ENCODE data around the gene DCST2.

DNA sequence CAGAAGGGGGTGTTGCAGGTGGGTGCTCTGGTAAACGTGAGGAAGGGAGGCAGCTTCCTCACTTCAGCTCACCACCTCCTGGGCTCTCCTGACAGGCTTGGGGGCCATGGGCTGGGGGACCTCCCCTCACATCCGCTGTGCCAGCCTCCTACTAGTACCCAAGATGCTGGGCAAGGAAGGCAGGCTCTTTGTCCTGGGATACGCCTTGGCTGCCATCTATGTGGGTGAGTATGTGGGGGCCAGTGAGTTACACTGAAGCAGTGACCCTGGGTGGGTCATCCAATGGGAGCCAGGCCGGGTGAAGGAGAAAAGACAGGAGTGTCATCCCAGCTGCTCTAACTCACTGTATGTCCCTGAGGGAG, 5.7 kb upstream of the DCST2 start:
- TF ChIP-seq, protein P1, sequence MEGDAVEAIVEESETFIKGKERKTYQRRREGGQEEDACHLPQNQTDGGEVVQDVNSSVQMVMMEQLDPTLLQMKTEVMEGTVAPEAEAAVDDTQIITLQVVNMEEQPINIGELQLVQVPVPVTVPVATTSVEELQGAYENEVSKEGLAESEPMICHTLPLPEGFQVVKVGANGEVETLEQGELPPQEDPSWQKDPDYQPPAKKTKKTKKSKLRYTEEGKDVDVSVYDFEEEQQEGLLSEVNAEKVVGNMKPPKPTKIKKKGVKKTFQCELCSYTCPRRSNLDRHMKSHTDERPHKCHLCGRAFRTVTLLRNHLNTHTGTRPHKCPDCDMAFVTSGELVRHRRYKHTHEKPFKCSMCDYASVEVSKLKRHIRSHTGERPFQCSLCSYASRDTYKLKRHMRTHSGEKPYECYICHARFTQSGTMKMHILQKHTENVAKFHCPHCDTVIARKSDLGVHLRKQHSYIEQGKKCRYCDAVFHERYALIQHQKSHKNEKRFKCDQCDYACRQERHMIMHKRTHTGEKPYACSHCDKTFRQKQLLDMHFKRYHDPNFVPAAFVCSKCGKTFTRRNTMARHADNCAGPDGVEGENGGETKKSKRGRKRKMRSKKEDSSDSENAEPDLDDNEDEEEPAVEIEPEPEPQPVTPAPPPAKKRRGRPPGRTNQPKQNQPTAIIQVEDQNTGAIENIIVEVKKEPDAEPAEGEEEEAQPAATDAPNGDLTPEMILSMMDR (IDR thresholded peaks at IDR 0.05) = no peak
- TF ChIP-seq POLR2A (IDR thresholded peaks at IDR 0.05) = no peak
